HG03095 (cell line): ENCODE data around the gene DENND5A.
"Not testable (repeated sequence)": the region's sequence is repeated elsewhere in the genome, so short reads cannot be mapped to it uniquely, and the experiment has no call there.

Experiments used
- ATAC-seq: cut with Tn5 transposase; IDR thresholded peaks from one replicate; pipeline ENCODE4 v1.9.1; 2021; ENCODE audit warnings: moderate library complexity; ENCODE audit not compliant: unreplicated experiment

DENND5A gene

GRCh38 chr11:9219115-9219514 lies 46.0 kb downstream of the DENND5A start:
- ATAC-seq: no peak

- ATAC-seq: no peak
Measured at GRCh38 chr11:9214765-9215164, 50.4 kb downstream of the DENND5A start.

- ATAC-seq: no peak
Measured at GRCh38 chr11:9211322-9211721, 53.8 kb downstream of the DENND5A start.

- ATAC-seq: no peak
Measured at GRCh38 chr11:9210922-9211320, 54.2 kb downstream of the DENND5A start.

- no peak for ATAC-seq
Measured at GRCh38 chr11:9210224-9210921, 54.8 kb downstream of the DENND5A start.

- peak; percentile 26 for ATAC-seq
Measured at GRCh38 chr11:9209604-9210003, 55.5 kb downstream of the DENND5A start.

- ATAC-seq: peak; percentile 53
Measured at GRCh38 chr11:9208726-9209501, 56.2 kb downstream of the DENND5A start.

GRCh38 chr11:9207229-9207628 lies 57.9 kb downstream of the DENND5A start:
- no peak for ATAC-seq

GRCh38 chr11:9206496-9206895 lies 58.7 kb downstream of the DENND5A start:
- no peak for ATAC-seq

- ATAC-seq: no peak
Measured at GRCh38 chr11:9203691-9204311, 61.3 kb downstream of the DENND5A start.

GRCh38 chr11:9201372-9202162 lies 63.6 kb downstream of the DENND5A start:
- ATAC-seq: no peak

GRCh38 chr11:9200471-9200870 lies 64.7 kb downstream of the DENND5A start:
- ATAC-seq: no peak

- ATAC-seq: no peak
Measured at GRCh38 chr11:9193316-9193715, 71.8 kb downstream of the DENND5A start.

- ATAC-seq: no peak
Measured at GRCh38 chr11:9192561-9192960, 72.6 kb downstream of the DENND5A start.

GRCh38 chr11:9190326-9191016 lies 74.7 kb downstream of the DENND5A start:
- not testable (repeated sequence) for ATAC-seq

GRCh38 chr11:9188860-9189259 lies 76.3 kb downstream of the DENND5A start:
- ATAC-seq: not testable (repeated sequence)

- ATAC-seq: no peak
Measured at GRCh38 chr11:9187616-9188015, 77.5 kb downstream of the DENND5A start.

- ATAC-seq: no peak
Measured at GRCh38 chr11:9184516-9184915, 80.6 kb downstream of the DENND5A start.

- ATAC-seq: no peak
Measured at GRCh38 chr11:9182180-9182871, 82.8 kb downstream of the DENND5A start.

- no peak for ATAC-seq
Measured at GRCh38 chr11:9180784-9181183, 84.4 kb downstream of the DENND5A start.
